Fibroblast of mammary gland (primary cell): ENCODE results near the gene CDC42EP5.

ENCODE experiments used
- DNase-seq: peaks from one replicate; pipeline ENCODE4 v3.0.0-alpha.2; 2010; ENCODE audit warnings: low read depth
- H3K4me3 ChIP-seq: 2 replicates; pipeline ENCODE4 v1.5.1; 2011; ENCODE audit warnings: low read depth, mild to moderate bottlenecking, low read length, moderate library complexity; ENCODE audit not compliant: control insufficient read depth
- TF ChIP-seq, protein P1 (sequence below): conservative IDR thresholded peaks from 2 replicates; pipeline ENCODE4 v1.5.1; 2011; ENCODE audit warnings: low read depth, low read length, inconsistent platforms; ENCODE audit not compliant: control insufficient read depth, insufficient read depth

The CDC42EP5 gene

DNA sequence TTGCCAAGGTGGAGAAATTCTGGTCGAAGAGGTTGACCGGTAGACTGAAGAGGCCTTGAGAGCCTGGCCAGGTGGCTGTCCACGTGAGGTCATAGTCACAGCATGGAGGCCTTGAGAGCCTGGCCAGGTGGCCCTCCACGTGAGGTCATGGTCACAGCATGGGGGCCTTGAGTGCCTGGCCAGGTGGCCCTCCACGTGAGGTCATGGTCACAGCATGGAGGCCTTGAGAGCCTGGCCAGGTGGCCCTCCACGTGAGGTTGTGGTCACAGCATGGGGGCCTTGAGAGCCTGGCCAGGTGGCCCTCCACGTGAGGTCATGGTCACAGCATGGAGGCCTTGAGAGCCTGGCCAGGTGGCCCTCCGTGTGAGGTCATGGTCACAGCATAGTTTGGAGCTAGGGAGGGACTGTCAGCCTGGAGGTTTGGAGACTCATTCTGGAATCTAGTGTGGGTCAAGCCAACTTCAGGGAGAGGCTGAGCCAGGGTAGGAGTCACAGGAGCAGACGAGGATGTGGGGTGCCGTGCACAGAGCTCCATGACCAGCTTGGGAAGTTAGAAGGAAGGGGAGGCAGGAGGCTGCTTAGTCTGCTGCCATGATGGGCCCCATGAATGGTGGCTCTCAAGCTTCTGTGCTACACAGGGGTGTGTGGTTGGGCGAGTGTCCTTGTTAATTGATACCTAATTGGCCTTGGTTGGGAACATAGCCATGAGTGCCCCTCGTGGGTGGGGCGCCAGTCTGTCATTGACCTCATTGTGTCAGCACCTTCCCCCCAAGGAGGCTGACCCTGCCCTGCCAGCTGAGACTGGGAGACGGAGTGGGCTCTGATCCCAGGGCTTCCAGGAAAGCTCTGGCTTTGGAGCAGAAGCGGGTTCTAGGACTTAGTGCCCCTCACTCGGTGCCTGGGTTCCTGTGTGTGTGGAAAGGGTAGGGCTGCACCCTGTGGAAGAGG lies 13.5 kb downstream of the CDC42EP5 start:
- DNase-seq: no peak
- no peak overlapping the region for H3K4me3 ChIP-seq
- TF ChIP-seq, protein P1, sequence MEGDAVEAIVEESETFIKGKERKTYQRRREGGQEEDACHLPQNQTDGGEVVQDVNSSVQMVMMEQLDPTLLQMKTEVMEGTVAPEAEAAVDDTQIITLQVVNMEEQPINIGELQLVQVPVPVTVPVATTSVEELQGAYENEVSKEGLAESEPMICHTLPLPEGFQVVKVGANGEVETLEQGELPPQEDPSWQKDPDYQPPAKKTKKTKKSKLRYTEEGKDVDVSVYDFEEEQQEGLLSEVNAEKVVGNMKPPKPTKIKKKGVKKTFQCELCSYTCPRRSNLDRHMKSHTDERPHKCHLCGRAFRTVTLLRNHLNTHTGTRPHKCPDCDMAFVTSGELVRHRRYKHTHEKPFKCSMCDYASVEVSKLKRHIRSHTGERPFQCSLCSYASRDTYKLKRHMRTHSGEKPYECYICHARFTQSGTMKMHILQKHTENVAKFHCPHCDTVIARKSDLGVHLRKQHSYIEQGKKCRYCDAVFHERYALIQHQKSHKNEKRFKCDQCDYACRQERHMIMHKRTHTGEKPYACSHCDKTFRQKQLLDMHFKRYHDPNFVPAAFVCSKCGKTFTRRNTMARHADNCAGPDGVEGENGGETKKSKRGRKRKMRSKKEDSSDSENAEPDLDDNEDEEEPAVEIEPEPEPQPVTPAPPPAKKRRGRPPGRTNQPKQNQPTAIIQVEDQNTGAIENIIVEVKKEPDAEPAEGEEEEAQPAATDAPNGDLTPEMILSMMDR: no peak

- H3K4me3 ChIP-seq: no peak overlapping the region
- no peak for DNase-seq
- TF ChIP-seq, protein P1: no peak
These were observed 14.3 kb downstream of the CDC42EP5 start for GRCh38 chr19:54458648-54459281.

GRCh38 chr19:54457773-54458647 lies 15.1 kb downstream of the CDC42EP5 start:
- TF ChIP-seq, protein P1: no peak
- no peak overlapping the region for H3K4me3 ChIP-seq
- no peak for DNase-seq

GRCh38 chr19:54456423-54457373 lies 16.4 kb downstream of the CDC42EP5 start:
- TF ChIP-seq, protein P1: no peak
- H3K4me3 ChIP-seq: no peak overlapping the region
- DNase-seq: no peak

- DNase-seq: no peak
- no peak overlapping the region for H3K4me3 ChIP-seq
- TF ChIP-seq, protein P1: no peak
These were observed 17.2 kb downstream of the CDC42EP5 start for GRCh38 chr19:54455786-54456422.
